Progenitor cell of endocrine pancreas (in vitro differentiated cells): ENCODE measurements around the gene TPRG1L. TPM values are rescaled to one million over a fixed set of nuclear protein-coding genes. Genes with fewer than 3 reads are reported as not detected.
A peak's percentile ranks its signal among the peaks of the same experiment; 100 is the strongest.

ENCODE experiments used
- DNase-seq: peaks from one replicate; pipeline ENCODE4 v3.0.0; 2021; ENCODE audit warnings: low spot score; ENCODE audit not compliant: unreplicated experiment
- H3K27ac Mint-ChIP-seq: 2 replicates; pipeline ENCODE4 v1.8.0; 2021; ENCODE audit warnings: mild to moderate bottlenecking, moderate library complexity, mixed read lengths
- H3K27me3 Mint-ChIP-seq: 2 replicates; pipeline ENCODE4 v1.8.0; 2021; ENCODE audit warnings: mixed read lengths
- H3K36me3 Mint-ChIP-seq: 2 replicates; pipeline ENCODE4 v1.8.0; 2022; ENCODE audit warnings: mixed read lengths; ENCODE audit not compliant: insufficient read depth
- H3K4me1 Mint-ChIP-seq: 2 replicates; pipeline ENCODE4 v1.8.0; 2021; ENCODE audit warnings: low read depth, mixed read lengths
- H3K4me3 Mint-ChIP-seq: 2 replicates; pipeline ENCODE4 v1.8.0; 2021; ENCODE audit warnings: low read depth, mild to moderate bottlenecking, moderate library complexity, mixed read lengths
- H3K9me3 Mint-ChIP-seq: 2 replicates; pipeline ENCODE4 v1.8.0; 2021; ENCODE audit warnings: low read depth, mixed read lengths
- total RNA-seq: library from RNA; stranded (reverse); gene quantifications from 2 replicates; pipeline ENCODE4 v1.2.1, GENCODE V29; 2021
- TF ChIP-seq, protein P1 (sequence below): fragments of 200-600 bp; sonication (generic); IDR thresholded peaks from one replicate; pipeline ENCODE4 v1.5.0; 2021; ENCODE audit warnings: antibody characterized with exemption, mild to moderate bottlenecking; ENCODE audit not compliant: unreplicated experiment

TPRG1L gene
- total RNA-seq, 1 donor from 2014 or later: 31.4 TPM

DNA sequence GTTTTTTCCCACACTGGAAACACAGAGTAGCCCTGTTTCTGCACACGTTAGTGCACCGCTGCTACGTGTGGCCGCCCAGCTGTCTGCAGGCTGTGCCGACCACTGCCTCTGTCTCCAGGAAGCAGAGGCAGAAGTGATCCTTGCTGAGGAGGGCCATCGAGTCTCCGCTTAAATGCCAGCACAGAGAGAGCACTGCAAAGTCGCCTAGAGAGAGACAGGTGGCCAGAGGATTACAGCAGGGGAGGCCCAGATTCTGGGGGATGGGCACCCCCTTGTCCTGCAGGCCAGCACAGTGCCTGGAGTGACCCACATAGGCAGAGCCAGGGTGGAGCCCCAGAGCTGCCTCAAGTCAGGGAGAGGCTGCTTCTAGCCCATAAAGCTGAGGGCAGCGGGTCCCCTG is 6.1 kb downstream of the TPRG1L start:
- no peak for DNase-seq
- H3K36me3 Mint-ChIP-seq: peaks cover 8% of the 10 kb centered on the region
- no peaks in the 10 kb centered on the region for H3K27me3 Mint-ChIP-seq
- H3K4me3 Mint-ChIP-seq: no peak overlapping the region
- no peaks in the 10 kb centered on the region for H3K9me3 Mint-ChIP-seq
- peak overlapping the region; percentile 64 for H3K27ac Mint-ChIP-seq
- H3K4me1 Mint-ChIP-seq: peaks cover 2% of the 10 kb centered on the region
- TF ChIP-seq, protein P1, sequence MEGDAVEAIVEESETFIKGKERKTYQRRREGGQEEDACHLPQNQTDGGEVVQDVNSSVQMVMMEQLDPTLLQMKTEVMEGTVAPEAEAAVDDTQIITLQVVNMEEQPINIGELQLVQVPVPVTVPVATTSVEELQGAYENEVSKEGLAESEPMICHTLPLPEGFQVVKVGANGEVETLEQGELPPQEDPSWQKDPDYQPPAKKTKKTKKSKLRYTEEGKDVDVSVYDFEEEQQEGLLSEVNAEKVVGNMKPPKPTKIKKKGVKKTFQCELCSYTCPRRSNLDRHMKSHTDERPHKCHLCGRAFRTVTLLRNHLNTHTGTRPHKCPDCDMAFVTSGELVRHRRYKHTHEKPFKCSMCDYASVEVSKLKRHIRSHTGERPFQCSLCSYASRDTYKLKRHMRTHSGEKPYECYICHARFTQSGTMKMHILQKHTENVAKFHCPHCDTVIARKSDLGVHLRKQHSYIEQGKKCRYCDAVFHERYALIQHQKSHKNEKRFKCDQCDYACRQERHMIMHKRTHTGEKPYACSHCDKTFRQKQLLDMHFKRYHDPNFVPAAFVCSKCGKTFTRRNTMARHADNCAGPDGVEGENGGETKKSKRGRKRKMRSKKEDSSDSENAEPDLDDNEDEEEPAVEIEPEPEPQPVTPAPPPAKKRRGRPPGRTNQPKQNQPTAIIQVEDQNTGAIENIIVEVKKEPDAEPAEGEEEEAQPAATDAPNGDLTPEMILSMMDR: no peak

DNA sequence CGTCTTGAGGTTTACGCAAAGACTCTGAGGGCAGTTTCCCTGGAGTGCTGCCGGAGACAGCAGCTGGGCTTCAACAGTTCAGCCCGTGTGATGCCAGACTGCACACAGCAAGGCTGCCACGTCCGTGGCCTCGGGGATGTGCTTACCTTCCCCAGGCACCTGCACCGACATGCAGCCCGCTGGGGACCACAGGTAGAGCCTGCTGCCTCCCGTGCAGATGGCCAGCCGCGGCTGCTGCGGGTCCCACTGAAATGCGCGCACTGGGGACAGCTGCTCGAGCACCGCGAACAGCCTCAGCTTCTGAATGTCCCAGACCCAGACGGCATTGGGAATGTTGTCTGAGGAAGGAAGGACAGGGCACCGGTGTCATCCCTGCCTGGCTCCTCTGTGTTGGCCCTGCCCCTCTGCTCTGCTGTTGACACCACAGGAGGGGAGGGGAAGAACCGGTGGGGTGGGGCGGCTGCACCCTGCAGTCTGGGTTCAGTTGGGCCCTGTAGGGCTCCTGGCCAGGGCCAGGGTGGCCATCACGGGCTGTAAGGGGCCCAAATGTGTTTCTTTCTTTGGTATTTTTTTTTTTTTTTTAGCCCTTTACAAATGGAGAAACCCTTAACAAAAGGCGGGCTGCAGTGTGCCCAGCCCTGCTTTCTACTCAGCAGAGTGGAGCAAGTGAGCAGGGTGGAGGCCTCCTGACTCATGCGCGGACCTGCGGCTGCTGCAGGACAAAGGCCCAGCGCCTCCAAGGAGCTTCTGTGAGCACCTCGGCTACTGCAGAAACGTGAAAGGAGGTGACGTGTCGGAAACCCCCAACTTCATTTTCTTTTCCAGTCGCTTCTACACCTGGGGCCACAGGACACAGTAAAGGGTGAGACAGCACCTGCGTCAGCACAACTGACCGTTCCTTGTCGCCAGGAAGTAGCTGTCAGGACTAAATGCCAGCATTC is 6.8 kb downstream of the TPRG1L start:
- Mint-ChIP-seq H3K36me3 (peaks cover 7% of the 10 kb centered on the region), H3K4me1 (no peaks in the 10 kb centered on the region), H3K4me3 (no peak overlapping the region), H3K9me3 (no peaks in the 10 kb centered on the region), H3K27ac (no peak overlapping the region), H3K27me3 (no peaks in the 10 kb centered on the region)
- no peak for DNase-seq
- TF ChIP-seq, protein P1: no peak

DNA sequence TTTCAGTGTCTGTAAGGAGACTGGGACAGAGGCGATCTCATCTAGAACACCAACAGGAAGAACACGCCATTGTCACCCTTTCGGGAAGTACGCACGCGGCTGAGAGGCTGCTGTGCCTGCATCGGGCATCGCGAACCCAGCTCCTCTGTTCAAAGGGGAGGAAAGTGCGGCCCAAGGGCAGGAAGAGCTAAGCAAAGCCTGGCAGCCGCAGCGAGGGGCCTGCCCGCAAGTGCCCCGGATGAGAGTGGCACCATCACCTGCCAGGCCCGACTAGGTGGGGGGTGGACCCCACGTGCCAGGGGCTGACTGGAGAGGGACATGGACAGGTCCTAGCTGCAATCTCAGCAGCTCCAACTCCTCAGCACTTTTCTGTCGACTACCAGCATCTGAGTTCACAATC is 7.5 kb downstream of the TPRG1L start:
- no peaks in the 10 kb centered on the region for H3K9me3 Mint-ChIP-seq
- H3K4me1 Mint-ChIP-seq: no peaks in the 10 kb centered on the region
- no peak overlapping the region for H3K4me3 Mint-ChIP-seq
- no peak for DNase-seq
- TF ChIP-seq, protein P1: no peak
- no peaks in the 10 kb centered on the region for H3K27me3 Mint-ChIP-seq
- no peak overlapping the region for H3K27ac Mint-ChIP-seq
- H3K36me3 Mint-ChIP-seq: peaks cover 9% of the 10 kb centered on the region

DNA sequence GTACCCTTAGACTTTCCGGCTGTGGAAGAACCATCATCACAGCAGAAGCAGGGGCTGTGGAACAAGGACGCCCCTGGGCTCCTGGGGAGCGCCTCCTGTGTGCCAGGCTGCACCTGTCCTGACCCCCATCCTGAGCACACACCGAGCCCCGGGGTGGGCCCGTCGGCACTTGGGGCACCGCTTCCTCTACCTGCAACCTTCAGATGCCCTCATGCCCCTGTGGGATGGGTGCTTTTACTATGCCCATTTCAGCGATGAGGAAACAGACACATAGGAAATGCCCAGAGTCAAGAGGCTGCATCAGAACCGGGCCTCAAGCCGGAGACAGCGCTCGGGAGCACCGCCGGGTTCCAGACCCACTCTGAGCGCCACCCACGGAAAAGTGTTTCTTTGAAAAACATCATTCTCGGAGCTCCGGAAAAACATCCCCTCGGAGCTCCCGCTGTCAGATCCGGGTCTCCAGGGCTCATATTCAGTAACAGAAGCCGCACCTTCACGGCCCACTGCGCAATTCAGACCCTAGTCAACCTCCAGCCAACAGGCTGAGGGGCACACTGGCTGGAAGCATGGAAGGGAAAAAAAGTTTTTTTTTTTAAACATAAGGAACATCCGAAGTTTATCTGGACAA is 8.0 kb downstream of the TPRG1L start:
- Mint-ChIP-seq H3K27ac (no peak overlapping the region), H3K9me3 (no peaks in the 10 kb centered on the region), H3K4me3 (no peak overlapping the region), H3K4me1 (no peaks in the 10 kb centered on the region), H3K36me3 (peaks cover 8% of the 10 kb centered on the region), H3K27me3 (no peaks in the 10 kb centered on the region)
- TF ChIP-seq, protein P1: no peak
- no peak for DNase-seq

DNA sequence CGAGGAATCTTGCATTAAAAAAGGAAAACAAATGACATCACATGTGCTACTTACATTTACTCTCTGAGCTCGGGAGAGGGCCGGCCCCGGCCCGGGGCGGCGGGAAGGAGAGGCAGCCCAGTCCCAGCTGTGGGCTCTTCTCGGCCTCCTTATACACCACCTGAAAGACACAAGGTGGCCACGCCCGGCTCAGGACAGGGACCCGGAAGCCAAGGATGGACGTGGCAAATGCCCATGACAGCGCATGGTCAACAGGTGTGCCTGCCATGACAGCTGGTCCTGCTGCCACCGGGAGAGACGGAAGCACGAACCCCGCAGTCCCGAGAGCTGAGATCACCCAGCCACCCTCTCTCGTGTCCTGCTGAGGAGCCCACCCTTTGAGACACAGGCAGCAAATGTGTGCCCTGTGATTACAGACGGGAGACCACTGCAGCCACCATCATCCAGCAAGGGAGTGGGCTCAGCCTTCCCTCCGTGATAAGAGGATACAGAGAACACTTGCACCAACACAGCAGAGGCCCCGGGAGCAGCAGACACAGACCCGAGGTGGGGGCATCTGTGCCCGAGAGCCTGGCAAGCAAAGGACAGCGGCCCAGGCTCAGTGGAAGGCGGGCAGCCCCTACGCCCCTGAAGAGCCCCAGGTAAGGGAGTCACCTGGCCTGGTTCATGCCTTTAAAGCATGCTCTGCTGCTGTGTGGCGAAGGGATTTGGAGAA is 8.7 kb downstream of the TPRG1L start:
- Mint-ChIP-seq H3K36me3 (peaks cover 10% of the 10 kb centered on the region), H3K27me3 (no peaks in the 10 kb centered on the region), H3K27ac (no peak overlapping the region), H3K4me3 (no peak overlapping the region), H3K4me1 (no peaks in the 10 kb centered on the region), H3K9me3 (no peaks in the 10 kb centered on the region)
- TF ChIP-seq, protein P1: no peak
- no peak for DNase-seq
